Tongue (tissue), 2 donors: ENCODE data around the gene PDGFRB. TPM values are rescaled to one million over a fixed set of nuclear protein-coding genes. Genes with fewer than 3 reads are reported as not detected.

Experiments used
- DNase-seq: peaks from one replicate; pipeline ENCODE4 v3.0.0-alpha.2; 2015
- total RNA-seq: library from RNA; depleted of rRNA; stranded (reverse); fragments of >200 nt; gene quantifications from one replicate; pipeline ENCODE4 v1.2.3, GENCODE V29; 2014

The PDGFRB gene
- total RNA-seq, 1 donor from 2014 or later, result 129 TPM

DNA sequence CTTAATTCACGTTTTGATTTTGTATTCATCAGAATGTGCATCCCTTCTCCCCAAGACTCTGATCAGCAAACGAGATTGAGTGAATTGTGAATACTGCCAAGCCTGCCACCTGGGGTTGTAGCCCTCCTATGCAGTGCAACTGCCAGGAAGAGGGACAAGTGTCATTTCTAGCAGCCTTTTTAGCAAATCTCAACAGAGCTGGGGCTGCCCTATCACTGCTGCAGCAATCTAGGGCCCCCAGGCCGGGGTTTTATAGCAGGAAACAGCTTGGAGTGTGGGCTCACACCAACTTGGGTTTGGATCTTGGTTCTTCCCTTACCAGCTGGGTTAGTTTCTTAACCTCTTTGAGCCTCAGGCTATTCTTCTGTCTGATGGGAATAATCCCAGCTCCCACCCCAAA, 73.3 kb downstream of the PDGFRB start:
- no peak for DNase-seq

DNA sequence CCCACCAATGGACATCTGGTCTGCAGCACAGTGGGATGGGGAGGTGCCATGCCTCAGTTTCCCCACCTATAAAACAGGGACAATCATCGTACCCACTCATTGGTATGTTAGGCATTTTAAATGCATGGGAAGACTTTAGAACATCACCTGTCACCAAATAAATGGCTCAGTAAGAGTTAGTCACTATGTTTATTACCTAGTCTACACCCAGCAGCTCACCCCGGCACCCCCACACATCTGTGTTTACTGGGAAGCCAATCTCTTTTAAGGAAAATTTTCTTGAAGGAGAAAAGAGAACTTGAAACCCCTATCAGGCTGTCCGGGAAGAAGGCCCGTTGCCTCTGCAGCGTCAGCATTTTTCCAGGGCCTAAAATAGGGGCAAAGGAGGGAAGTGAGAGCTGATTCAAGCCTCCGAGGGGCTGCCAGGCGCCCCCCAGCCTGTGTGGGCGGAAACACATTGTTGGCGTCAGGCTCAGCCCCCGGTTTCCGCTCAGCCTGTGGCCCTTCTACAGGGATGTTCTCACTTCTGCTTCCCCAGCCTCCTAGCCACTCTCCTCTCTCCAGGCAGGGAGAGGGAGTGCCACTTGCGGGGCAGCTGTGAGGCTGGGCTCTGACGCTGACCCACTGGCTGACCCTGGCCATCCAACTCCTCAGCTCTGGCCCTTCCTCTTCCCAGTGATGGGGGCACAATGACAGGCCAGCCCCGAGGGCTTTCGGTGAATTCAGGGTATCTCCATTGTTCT, 73.9 kb downstream of the PDGFRB start:
- DNase-seq, result peak; percentile 47

DNA sequence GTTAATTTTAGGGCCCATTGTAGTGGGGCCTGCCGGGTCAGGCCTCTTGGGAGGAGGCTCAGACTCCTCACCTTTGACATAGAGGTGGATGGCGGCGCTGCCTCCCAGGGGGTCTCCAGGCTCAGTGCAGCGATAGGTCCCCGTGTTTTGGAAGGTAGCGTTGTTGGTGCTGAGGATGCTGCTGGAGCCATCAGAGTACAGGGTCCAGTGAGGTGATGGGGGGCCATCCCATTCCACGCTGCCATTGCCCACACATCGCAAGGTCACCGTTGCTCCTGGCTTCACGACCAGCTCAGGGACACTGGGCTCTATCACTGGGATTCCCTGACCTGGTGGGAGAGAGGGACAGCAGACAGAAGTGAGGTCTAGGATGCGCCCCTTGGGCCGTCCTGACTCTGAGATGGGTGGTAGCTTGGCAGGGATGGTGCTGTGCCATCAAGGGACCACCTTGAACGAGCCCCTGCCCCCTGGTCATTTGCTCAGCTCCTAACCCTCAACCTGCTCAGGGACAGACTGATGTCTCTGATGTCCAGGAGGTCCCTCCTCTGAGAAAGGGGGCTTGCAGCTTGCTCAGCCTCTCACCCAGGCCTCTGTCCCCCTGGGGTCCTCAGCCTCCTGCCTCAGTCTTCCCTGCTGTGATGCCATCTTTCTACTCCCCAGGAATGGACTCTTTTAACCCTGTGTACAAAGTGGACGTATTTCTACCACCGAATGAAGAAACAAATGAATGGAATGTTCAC, 74.8 kb downstream of the PDGFRB start:
- DNase-seq, result no peak

GRCh38 chr5:150079909-150080461, 75.7 kb downstream of the PDGFRB start:
- DNase-seq, result no peak

GRCh38 chr5:150078802-150079689, 76.6 kb downstream of the PDGFRB start:
- no peak for DNase-seq

GRCh38 chr5:150077996-150078801, 77.4 kb downstream of the PDGFRB start:
- no peak for DNase-seq

- no peak for DNase-seq
Observed at GRCh38 chr5:150077060-150077459, 78.6 kb downstream of the PDGFRB start.

- DNase-seq, result no peak
Observed at GRCh38 chr5:150075806-150076205, 79.8 kb downstream of the PDGFRB start.

- DNase-seq, result no peak
Observed at GRCh38 chr5:150075233-150075632, 80.4 kb downstream of the PDGFRB start.

DNA sequence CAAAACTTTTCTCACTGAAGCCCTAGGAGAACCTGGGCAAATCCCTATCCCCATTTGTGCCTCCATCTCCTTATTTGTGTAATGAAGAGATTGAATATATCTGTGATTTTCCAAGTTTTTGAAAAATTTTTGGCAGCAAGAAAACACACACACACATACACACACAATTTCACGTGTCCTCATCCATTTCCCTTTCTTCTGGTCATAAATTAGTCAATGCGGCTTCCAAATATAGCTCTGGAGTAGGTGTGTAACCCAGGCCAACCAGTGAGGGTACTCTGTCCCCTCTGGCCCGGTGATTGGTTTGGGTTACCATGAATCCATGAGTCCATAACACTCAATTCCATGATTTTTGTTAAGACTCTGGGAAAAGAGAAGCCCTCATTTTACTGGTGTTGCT, 82.0 kb downstream of the PDGFRB start:
- no peak for DNase-seq

DNA sequence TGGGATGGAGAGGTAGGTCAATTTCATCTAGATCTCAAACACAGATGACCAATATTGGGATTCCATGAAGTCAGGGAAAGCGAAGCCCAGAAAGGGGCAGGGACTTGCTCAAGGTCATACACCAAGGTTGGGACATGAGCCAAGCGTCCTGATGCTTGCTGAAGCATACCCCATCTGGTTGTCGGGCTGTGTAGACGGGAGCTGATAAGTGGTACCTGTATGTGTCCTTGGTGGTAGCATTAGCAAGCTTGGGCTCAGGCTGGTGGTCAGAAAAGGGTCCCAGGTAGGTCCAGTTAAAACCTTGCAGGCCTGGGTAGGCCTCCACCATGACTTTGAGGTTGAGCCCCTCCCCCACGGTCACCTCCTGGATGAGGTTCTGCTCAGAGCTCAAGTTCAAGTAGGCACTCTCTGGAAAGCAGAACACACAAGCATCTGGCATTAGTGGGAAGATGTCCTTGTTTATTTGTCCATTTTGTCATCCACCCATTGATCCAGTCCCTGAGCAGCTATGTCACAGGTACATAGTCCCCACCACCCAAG, 82.5 kb downstream of the PDGFRB start:
- DNase-seq, result no peak

GRCh38 chr5:150070821-150071220, 84.8 kb downstream of the PDGFRB start:
- no peak for DNase-seq

- DNase-seq, result no peak
Observed at GRCh38 chr5:150069672-150070627, 85.7 kb downstream of the PDGFRB start.

GRCh38 chr5:150068961-150069645, 86.5 kb downstream of the PDGFRB start:
- DNase-seq, result no peak

DNA sequence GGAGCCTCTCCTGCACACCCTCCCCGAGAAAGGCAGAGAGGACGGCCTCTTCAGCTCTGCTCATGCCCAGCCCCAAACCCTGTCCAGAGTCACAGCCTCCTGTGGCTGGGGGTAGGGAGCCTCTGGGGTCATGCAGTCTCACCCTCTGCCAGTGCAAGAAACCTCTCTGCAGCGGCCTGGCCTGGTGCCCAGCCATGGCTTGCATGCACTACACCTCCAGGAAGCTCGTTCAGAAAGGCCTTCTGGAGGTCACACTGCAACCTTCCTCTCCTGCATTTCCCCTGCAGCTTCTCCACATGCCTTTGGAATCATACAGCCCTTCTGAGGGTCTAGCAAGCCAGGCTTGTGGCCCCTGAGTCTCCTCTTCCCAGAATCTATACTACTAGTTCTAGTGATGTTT, 87.2 kb downstream of the PDGFRB start:
- DNase-seq, result no peak

- no peak for DNase-seq
Observed at GRCh38 chr5:150068071-150068470, 87.6 kb downstream of the PDGFRB start.

GRCh38 chr5:150067405-150067960, 88.2 kb downstream of the PDGFRB start:
- DNase-seq, result no peak

GRCh38 chr5:150066901-150067396, 88.7 kb downstream of the PDGFRB start:
- no peak for DNase-seq

GRCh38 chr5:150066436-150066835, 89.2 kb downstream of the PDGFRB start:
- DNase-seq, result no peak
